ENCODE measurements around the gene NHLH2.

The NHLH2 gene

GRCh38 chr1:115837740-115838421, 3.0 kb downstream of the NHLH2 start:
- DNase-seq, result no peak

DNA sequence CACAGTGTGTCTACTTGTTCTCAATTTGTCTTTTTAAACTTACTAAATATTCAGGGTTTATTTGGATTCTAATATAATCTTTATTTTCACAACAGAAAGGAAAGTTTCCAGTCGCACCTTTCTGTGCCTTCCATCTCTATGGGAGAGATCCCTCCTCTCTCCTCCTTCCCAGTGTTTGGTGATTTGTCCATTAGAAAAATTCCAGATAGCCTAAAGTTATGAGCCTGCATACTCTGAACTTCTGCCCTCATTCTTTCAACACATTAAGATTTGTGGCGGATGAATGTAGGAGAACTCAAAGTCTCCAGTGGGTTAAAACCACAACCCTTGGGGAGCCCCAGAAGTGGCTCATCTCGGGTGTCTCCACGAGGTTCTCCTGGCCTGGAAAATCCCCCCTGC, 3.6 kb downstream of the NHLH2 start:
- no peak for DNase-seq

DNA sequence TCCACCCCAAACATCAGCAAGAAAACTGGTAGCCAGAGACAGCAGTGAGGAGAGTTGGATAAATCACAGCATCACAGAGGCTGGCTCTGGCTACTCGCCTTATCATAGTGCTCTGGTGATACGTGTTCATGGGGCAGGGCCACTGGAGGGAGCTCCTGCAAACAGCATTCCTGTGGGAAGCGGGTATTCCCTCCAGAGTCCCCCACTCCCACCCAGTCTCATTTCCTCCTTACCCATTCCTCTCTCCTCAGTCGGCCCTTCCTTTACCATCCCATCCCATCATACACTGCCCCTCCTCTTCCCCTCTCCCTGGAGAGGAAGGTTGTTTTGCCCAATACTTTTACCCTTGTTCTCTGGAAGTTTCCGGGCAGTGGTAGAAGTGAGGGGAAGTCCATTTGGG, 7.1 kb downstream of the NHLH2 start:
- DNase-seq, result no peak

DNA sequence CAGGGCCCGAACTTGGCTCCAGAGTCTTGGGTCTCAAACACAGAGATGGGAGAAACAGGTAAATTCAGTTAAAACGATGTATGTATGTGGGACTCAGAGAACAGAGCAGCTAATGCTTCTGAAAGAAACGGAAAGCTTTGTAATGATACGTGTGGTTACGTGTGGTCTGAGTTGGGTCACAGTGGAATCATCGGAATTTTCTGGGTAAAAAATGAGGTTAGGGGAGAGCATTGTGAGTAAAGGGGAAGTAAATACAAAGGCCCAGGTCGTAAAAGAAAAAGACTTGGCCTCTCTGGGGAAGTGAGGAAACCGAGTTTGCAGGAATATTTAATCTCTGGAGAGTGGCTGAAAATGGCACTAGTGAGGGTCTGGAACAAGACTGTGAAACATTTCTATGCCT, 8.3 kb downstream of the NHLH2 start:
- DNase-seq, result no peak

- DNase-seq, result no peak
Observed at GRCh38 chr1:115830963-115831362, 10.0 kb downstream of the NHLH2 start.

- no peak for DNase-seq
Observed at GRCh38 chr1:115829947-115830346, 11.0 kb downstream of the NHLH2 start.

DNA sequence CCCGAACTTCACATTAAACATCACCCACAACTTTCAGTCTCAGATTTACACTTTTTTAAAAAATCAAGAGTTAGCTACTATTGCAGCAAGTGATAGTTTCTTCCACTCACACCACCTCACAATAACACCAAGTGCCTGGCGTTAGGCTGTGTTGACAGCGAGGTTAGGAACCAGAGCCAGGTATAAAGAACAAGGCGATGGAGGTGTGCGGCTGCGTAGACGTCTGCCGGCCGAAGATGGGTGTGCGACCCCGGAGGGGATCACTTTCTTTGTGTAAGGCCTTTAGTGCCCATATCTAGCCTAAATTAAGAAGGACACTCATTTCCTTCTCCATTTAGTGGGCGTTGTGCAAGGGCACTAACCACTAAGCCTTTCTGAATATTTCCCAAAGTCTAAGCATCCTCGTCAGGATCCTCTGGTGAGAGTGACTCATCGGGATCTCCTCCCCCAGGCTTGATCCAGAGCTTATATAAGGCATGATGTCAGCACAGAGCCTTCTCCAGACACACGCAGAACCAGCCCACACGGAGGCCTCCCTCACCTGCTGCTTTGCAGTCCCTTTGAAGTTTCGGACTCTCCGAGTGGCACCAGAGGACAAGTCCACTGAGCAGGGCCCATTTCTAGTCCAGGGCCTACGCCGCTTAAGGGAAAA, 11.8 kb downstream of the NHLH2 start:
- DNase-seq, result no peak

DNA sequence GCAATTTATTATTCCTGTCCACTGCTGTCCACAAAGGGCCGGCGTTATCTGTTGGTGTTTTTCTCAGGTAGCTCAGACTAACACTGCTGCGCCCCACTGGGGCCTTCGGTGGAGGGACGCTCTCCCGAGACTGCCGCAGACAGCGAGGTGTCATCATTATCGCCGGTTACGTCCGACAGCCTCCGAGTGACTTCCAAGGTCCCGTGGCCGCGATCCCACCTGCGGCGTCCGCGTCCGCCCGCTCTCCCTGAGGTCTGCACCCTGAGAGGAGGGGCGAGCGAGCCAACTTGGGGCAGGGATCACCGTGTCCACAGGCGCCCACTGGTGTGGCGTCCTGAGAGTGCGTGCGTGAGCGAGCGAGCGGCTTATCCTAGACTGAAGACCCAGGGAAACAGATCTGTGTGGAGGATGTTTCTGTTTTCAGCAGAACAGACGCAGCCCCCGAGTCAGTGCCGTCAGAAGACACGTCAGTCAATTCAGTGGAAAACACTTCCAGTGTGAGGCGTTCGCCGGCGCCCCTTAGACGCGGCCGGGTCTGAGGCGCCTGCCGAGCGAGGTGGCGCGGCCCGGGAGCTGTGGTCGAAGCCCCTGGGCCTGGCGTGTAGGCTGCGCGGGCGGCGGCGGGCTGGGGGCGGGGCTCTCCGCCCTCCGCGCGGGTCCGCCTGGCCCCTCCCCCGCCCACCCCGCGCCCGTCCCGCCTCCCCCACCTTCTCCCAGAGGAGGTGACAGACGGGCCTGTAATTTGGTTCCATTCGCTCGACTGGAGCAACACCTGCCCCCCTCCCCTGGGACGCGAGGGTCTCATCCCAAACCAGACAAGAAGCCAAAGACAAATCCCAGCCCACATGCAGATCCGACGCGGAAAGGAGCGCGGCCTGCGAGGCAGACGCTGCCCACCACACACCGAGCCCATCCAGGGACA, 12.6 kb downstream of the NHLH2 start:
- no peak for DNase-seq

GRCh38 chr1:115827452-115828044, 13.4 kb downstream of the NHLH2 start:
- DNase-seq, result no peak

- no peak for DNase-seq
Observed at GRCh38 chr1:115826628-115827027, 14.3 kb downstream of the NHLH2 start.

- DNase-seq, result no peak
Observed at GRCh38 chr1:115822117-115822516, 18.8 kb downstream of the NHLH2 start.

GRCh38 chr1:115815694-115816093, 25.2 kb downstream of the NHLH2 start:
- no peak for DNase-seq

GRCh38 chr1:115814685-115815398, 26.1 kb downstream of the NHLH2 start:
- DNase-seq, result no peak

GRCh38 chr1:115813727-115814126, 27.2 kb downstream of the NHLH2 start:
- DNase-seq, result no peak

GRCh38 chr1:115811140-115811828, 29.6 kb downstream of the NHLH2 start:
- DNase-seq, result no peak

DNA sequence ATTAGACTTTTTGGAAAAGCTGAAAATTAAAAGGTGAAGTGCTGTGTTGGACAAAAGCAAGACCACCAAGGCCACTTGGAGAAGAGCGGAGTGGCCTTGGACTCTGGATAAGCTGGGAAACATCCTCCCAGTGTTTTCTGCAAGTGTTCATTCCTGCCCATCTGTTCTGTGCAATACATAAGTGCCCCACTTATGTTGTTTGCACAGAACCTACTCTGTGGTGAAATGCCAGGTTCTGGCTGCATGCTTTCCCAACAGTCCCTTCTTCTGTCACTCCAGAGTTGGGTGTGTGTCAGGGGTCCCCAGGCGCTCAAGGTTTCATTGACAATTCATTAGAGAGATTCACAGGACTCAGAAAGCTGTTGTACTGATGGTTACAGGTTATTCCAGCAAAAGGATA, 30.3 kb downstream of the NHLH2 start:
- no peak for DNase-seq

DNA sequence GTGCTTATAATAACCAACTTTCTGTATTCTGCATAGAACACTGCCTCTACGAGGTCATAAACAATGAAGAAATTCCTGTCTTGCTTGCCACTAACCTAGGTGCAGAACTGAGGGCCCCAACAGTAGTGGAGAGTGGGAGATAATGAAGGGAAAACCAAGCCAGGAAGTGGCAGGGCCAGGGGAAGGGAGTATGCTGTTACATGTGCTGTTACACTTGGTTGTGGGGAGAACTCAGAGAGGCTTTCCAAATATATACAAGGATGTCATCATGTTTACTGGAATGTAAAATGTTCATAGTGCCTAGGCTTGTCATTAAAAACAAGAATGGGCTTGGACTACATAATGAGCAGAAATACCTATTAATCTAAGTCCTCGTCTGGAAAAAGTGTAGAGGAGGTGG, 31.1 kb downstream of the NHLH2 start:
- DNase-seq, result no peak

GRCh38 chr1:115809076-115809475, 31.9 kb downstream of the NHLH2 start:
- DNase-seq, result no peak

DNA sequence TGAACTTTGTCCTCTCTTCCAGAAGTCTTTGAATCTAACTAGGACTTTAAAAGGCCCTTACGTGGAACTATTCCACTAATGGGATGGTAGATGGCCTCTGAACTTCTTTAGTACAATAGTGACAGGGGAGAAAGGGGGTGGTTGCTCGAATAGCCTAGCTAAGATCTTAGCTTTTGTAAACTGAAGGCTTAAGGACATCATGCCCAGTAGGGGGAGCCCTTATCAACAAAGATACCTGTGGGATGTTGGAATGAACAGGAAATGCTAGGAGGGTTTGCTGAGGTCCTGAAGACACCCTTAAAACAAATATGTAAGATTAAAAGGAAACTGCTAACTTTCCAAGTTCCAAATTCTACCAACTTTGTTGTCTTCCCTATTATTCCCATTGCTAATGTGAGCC, 33.2 kb downstream of the NHLH2 start:
- DNase-seq, result peak; percentile 55

GRCh38 chr1:115805597-115805996, 35.3 kb downstream of the NHLH2 start:
- no peak for DNase-seq

DNA sequence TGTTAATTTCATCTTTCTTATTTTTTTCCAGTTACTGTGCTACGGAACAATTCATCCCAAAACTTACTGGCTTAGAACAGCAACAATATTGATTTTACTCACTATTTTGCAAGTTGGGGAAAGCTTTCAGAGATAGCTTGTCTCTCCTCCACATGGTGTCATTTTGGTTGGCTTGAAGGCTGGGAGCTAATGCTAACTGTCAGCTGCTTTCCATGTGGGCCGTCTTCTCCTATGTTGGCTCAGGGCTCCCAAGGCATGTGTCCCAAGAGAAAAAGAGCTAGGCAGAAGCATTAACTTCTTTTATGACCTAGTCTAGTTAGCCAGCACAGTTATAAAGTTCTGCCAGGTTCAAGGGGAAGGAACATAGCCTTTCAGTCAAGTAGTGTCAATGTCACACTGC, 38.5 kb downstream of the NHLH2 start:
- no peak for DNase-seq

DNA sequence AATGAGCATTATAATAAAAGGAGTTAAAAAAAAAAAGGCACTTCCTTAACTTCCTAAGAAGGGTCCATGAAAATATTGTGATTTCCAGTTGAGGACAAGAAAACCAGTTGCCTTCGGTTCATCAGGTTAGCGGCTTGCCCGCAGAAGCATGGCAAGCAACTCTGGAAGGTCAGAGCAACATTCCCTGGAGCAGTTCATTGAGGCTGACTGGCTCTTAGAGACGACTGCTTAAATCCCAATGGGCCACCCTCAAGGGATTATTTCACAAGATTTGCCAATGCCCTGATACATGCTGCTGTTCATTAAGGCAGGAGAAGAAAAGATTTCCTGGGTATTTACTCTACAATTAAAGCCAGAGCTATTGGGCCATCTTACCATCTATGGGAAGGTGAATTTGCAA, 43.4 kb downstream of the NHLH2 start:
- no peak for DNase-seq
